Measurements from ENCODE around the gene MYLK.
"Not testable (repeated sequence)": the region's sequence is repeated elsewhere in the genome, so short reads cannot be mapped to it uniquely, and the experiment has no call there.

Gene MYLK

GRCh38 chr3:123622766-123623165 lies 261.4 kb downstream of the MYLK start:
- DNase-seq (ENCODE audit: low read depth) = no peak

- DNase-seq (ENCODE audit: low read depth) = no peak
These were observed 262.3 kb downstream of the MYLK start for GRCh38 chr3:123621850-123622189.

- no peak for DNase-seq (ENCODE audit: low read depth)
These were observed 262.8 kb downstream of the MYLK start for GRCh38 chr3:123621186-123621849.

- DNase-seq (ENCODE audit: low read depth) = no peak
These were observed 263.8 kb downstream of the MYLK start for GRCh38 chr3:123620343-123620742.

GRCh38 chr3:123618768-123619484 lies 265.2 kb downstream of the MYLK start:
- no peak for DNase-seq (ENCODE audit: low read depth)

GRCh38 chr3:123618076-123618708 lies 265.9 kb downstream of the MYLK start:
- no peak for DNase-seq (ENCODE audit: low read depth)

- no peak for DNase-seq (ENCODE audit: low read depth)
These were observed 267.5 kb downstream of the MYLK start for GRCh38 chr3:123616593-123616992.

- no peak for DNase-seq (ENCODE audit: low read depth)
These were observed 270.6 kb downstream of the MYLK start for GRCh38 chr3:123613543-123613942.

GRCh38 chr3:123611674-123612073 lies 272.5 kb downstream of the MYLK start:
- DNase-seq (ENCODE audit: low read depth) = not testable (repeated sequence)

- DNase-seq (ENCODE audit: low read depth) = no peak
These were observed 273.1 kb downstream of the MYLK start for GRCh38 chr3:123611082-123611481.

- no peak for DNase-seq (ENCODE audit: low read depth)
These were observed 273.8 kb downstream of the MYLK start for GRCh38 chr3:123610331-123610730.

GRCh38 chr3:123609063-123609462 lies 275.1 kb downstream of the MYLK start:
- no peak for DNase-seq (ENCODE audit: low read depth)

GRCh38 chr3:123608263-123608937 lies 275.7 kb downstream of the MYLK start:
- DNase-seq (ENCODE audit: low read depth) = no peak

GRCh38 chr3:123606527-123606926 lies 277.6 kb downstream of the MYLK start:
- no peak for DNase-seq (ENCODE audit: low read depth)

- no peak for DNase-seq (ENCODE audit: low read depth)
These were observed 278.3 kb downstream of the MYLK start for GRCh38 chr3:123605789-123606234.

- not testable (repeated sequence) for DNase-seq (ENCODE audit: low read depth)
These were observed 281.0 kb downstream of the MYLK start for GRCh38 chr3:123603153-123603552.

GRCh38 chr3:123602325-123602724 lies 281.8 kb downstream of the MYLK start:
- DNase-seq (ENCODE audit: low read depth) = no peak

GRCh38 chr3:123600863-123601262 lies 283.3 kb downstream of the MYLK start:
- DNase-seq (ENCODE audit: low read depth) = not testable (repeated sequence)

GRCh38 chr3:123597561-123597960 lies 286.6 kb downstream of the MYLK start:
- DNase-seq (ENCODE audit: low read depth) = no peak

- DNase-seq (ENCODE audit: low read depth) = no peak
These were observed 288.5 kb downstream of the MYLK start for GRCh38 chr3:123595396-123596180.

GRCh38 chr3:123593381-123593780 lies 290.8 kb downstream of the MYLK start:
- DNase-seq (ENCODE audit: low read depth) = no peak

All from stimulated activated CD8-positive, alpha-beta memory T cell treated with anti-CD3 and anti-CD28 coated beads, Interleukin-7, amount 100 ng/mL, for 24 hours (primary cell).